ENCODE measurements around the gene FAM83G.

The FAM83G gene

DNA sequence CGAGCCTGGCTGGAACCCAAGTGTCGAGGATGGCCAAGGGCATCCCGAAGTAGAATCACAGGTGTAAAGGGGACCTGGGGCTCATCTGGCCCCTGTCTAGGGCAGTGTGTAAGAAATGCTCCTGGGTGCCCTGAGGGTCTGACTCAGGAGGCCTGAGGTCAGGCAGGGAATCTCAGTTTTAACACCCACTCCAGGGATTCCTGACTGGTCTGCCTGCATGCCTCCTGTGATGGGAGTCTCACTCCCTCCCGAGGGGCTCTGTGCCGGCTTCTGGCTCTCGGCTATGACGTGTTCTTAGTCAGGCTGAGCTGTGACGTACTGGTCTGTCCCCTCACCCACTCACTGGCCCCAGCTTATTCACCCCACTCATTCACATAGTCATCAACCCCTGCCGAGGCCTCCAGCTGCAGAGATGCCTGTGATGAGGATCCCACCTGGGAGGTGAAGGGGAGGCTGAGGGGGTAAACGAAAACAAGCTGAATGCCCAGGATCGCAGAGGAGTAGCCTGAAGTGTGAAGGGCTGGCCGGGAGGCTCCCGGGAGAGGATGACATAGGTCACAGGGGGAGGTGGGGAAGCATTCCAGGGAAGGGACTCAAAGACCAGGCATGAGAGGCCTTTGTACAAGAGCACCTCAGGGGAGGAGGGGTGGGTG, 23.8 kb downstream of the FAM83G start:
- H3K9me3 Mint-ChIP-seq, result no peaks in the 10 kb centered on the region
- H3K27me3 Mint-ChIP-seq, result no peaks in the 10 kb centered on the region
- H3K36me3 Mint-ChIP-seq (ENCODE audit: low read depth), result peaks cover 14% of the 10 kb centered on the region
- intact Hi-C loops (cut with micrococcal nuclease), result no loop called here
- no peak overlapping the region for H3K27ac Mint-ChIP-seq
- H3K4me1 Mint-ChIP-seq (ENCODE audit: low read depth), result peaks cover 7% of the 10 kb centered on the region
- H3K4me3 Mint-ChIP-seq, result no peak overlapping the region

GRCh38 chr17:18978655-18979054, 25.9 kb downstream of the FAM83G start:
- no peaks in the 10 kb centered on the region for H3K9me3 Mint-ChIP-seq
- no peaks in the 10 kb centered on the region for H3K27me3 Mint-ChIP-seq
- H3K36me3 Mint-ChIP-seq (ENCODE audit: low read depth), result peaks cover 14% of the 10 kb centered on the region
- intact Hi-C loops (cut with micrococcal nuclease), result no loop called here
- H3K4me3 Mint-ChIP-seq, result no peak overlapping the region
- H3K4me1 Mint-ChIP-seq (ENCODE audit: low read depth), result peaks cover 7% of the 10 kb centered on the region
- no peak overlapping the region for H3K27ac Mint-ChIP-seq

- H3K9me3 Mint-ChIP-seq, result no peaks in the 10 kb centered on the region
- H3K4me1 Mint-ChIP-seq (ENCODE audit: low read depth), result peaks cover 7% of the 10 kb centered on the region
- H3K36me3 Mint-ChIP-seq (ENCODE audit: low read depth), result peaks cover 14% of the 10 kb centered on the region
- H3K27ac Mint-ChIP-seq, result no peak overlapping the region
- H3K4me3 Mint-ChIP-seq, result no peak overlapping the region
- no peaks in the 10 kb centered on the region for H3K27me3 Mint-ChIP-seq
- intact Hi-C loops (cut with micrococcal nuclease), result no loop called here
Measured at GRCh38 chr17:18978050-18978449, 26.5 kb downstream of the FAM83G start.

DNA sequence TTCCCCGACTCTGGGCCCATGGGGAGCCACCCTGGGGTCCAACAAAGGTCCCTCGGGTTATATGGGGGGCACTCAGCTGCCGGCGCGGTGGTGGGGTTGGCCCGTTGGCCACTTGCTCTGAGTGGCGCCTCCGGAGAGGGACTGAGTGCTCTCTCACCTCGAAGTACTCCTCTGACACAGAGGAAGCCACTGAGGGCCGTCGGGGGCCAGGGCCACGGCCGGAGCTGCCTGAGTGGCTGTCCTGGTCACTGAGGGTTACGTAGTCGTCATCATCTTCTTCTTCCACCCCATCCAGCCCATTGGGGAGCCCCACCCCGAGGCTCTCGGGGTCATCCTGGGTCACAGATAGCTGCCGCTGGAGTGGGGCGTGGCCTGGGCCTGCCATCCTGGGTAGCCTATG, 26.9 kb downstream of the FAM83G start:
- H3K4me3 Mint-ChIP-seq, result no peak overlapping the region
- no peaks in the 10 kb centered on the region for H3K27me3 Mint-ChIP-seq
- no peak overlapping the region for H3K27ac Mint-ChIP-seq
- H3K9me3 Mint-ChIP-seq, result no peaks in the 10 kb centered on the region
- intact Hi-C loops (cut with micrococcal nuclease), result no loop called here
- H3K4me1 Mint-ChIP-seq (ENCODE audit: low read depth), result peaks cover 7% of the 10 kb centered on the region
- H3K36me3 Mint-ChIP-seq (ENCODE audit: low read depth), result peaks cover 14% of the 10 kb centered on the region

GRCh38 chr17:18977021-18977420, 27.5 kb downstream of the FAM83G start:
- peaks cover 14% of the 10 kb centered on the region for H3K36me3 Mint-ChIP-seq (ENCODE audit: low read depth)
- intact Hi-C loops (cut with micrococcal nuclease), result no loop called here
- no peak overlapping the region for H3K27ac Mint-ChIP-seq
- no peaks in the 10 kb centered on the region for H3K9me3 Mint-ChIP-seq
- H3K4me3 Mint-ChIP-seq, result no peak overlapping the region
- H3K27me3 Mint-ChIP-seq, result no peaks in the 10 kb centered on the region
- peaks cover 3% of the 10 kb centered on the region for H3K4me1 Mint-ChIP-seq (ENCODE audit: low read depth)

- Mint-ChIP-seq H3K4me1 (ENCODE audit: low read depth) (no peaks in the 10 kb centered on the region), H3K27me3 (no peaks in the 10 kb centered on the region), H3K4me3 (no peak overlapping the region), H3K27ac (no peak overlapping the region), H3K36me3 (ENCODE audit: low read depth) (peaks cover 14% of the 10 kb centered on the region), H3K9me3 (no peaks in the 10 kb centered on the region)
- intact Hi-C loops (cut with micrococcal nuclease), result no loop called here
Measured at GRCh38 chr17:18976201-18976600, 28.4 kb downstream of the FAM83G start.

GRCh38 chr17:18975597-18975996, 29.0 kb downstream of the FAM83G start:
- Mint-ChIP-seq H3K27ac (no peak overlapping the region), H3K4me3 (no peak overlapping the region), H3K9me3 (no peaks in the 10 kb centered on the region), H3K4me1 (ENCODE audit: low read depth) (no peaks in the 10 kb centered on the region), H3K27me3 (no peaks in the 10 kb centered on the region), H3K36me3 (ENCODE audit: low read depth) (peaks cover 14% of the 10 kb centered on the region)
- intact Hi-C loops (cut with micrococcal nuclease), result no loop called here

DNA sequence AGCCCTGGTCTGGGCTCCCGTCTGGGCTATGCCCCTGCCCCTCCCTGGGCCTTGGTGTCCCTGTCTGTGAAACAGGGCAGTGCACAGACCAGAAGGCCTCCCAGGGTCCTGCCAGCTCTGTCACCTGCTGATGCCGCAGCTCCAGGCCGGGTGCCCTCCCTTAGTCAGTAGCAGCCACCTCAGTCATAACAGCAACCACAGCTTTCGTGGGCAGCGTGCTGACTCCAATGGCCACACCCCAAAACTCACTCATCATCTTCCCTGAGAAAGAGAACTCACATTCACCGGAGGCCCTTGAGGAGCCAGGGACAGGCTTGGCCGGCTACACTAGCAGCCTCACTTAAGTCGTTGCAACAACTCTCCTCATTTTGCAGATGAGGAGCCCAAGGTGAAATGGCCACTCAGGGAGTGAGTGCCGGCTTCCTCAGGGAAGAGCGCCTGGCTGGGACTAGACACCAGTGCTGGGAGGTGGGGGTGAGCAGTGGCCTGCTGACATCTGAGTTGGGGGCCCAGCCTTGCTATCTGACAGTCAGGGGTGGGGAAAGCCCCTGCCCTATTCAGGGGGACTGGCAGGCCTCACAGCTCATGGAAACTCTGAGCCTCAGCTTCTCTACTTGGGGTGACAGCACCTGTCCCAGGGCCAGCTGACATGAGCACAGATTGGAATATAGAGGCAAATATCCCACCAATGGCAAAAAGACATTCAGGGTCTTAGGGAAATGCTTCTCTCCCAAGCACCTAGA, 30.0 kb downstream of the FAM83G start:
- H3K27ac Mint-ChIP-seq, result no peak overlapping the region
- no peaks in the 10 kb centered on the region for H3K9me3 Mint-ChIP-seq
- no peaks in the 10 kb centered on the region for H3K27me3 Mint-ChIP-seq
- intact Hi-C loops (cut with micrococcal nuclease), result no loop called here
- peaks cover 14% of the 10 kb centered on the region for H3K36me3 Mint-ChIP-seq (ENCODE audit: low read depth)
- no peak overlapping the region for H3K4me3 Mint-ChIP-seq
- H3K4me1 Mint-ChIP-seq (ENCODE audit: low read depth), result peaks cover 3% of the 10 kb centered on the region

- Mint-ChIP-seq H3K36me3 (ENCODE audit: low read depth) (no peaks in the 10 kb centered on the region), H3K27ac (no peak overlapping the region), H3K9me3 (no peaks in the 10 kb centered on the region), H3K4me1 (ENCODE audit: low read depth) (peaks cover 11% of the 10 kb centered on the region), H3K27me3 (peaks cover 7% of the 10 kb centered on the region), H3K4me3 (no peak overlapping the region)
- intact Hi-C loops (cut with micrococcal nuclease), result no loop called here
Measured at GRCh38 chr17:18971801-18972200, 32.8 kb downstream of the FAM83G start.

DNA sequence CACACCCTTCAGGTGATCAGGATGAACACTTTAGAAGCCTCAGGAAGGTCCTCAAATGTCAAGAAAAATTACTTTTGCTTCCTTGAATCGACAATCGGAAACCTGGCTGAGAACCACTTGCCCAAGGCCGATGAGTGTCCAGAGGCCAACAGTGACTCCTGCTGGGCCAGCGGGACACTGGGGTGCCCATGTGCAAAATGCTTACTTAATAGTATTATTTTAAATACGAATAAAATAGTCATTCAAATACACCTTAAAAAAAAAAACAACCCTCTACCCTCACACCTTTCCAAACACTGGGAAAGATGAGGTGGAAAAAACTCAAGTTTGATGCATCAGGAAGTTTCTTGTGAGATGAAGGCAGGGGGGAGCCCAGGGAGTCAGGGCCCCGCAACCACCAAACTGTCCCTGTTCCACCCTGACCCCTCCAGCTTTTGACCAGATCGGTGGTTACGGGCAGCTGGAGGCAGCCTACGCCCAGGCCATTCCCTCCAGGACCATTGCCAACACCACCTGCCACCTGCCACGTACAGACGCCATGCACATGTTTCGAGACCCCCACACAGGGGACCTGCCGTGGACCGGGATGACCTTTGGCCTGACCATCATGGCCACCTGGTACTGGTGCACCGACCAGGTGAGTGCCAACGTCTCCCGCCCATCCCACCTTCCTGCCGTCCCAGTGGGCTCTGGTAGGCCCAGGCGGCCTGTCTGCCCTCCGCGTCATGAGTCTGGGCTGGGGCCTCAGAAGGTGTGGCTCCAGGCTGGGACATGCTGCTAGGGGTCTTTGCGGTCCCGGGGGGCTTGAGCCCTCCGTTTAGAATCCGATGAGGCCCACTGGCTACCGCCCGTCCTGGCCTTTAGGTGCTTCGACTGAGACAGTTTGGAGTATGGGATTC, 33.7 kb downstream of the FAM83G start:
- intact Hi-C loops (cut with micrococcal nuclease), result no loop called here
- Mint-ChIP-seq H3K4me1 (ENCODE audit: low read depth) (peaks cover 11% of the 10 kb centered on the region), H3K27ac (no peak overlapping the region), H3K9me3 (no peaks in the 10 kb centered on the region), H3K4me3 (no peak overlapping the region), H3K36me3 (ENCODE audit: low read depth) (no peaks in the 10 kb centered on the region), H3K27me3 (peaks cover 7% of the 10 kb centered on the region)

GRCh38 chr17:18968945-18969887, 35.3 kb downstream of the FAM83G start:
- Mint-ChIP-seq H3K4me1 (ENCODE audit: low read depth) (peaks cover 16% of the 10 kb centered on the region), H3K36me3 (ENCODE audit: low read depth) (no peaks in the 10 kb centered on the region), H3K4me3 (no peak overlapping the region), H3K9me3 (no peaks in the 10 kb centered on the region), H3K27ac (peak overlapping the region; percentile 26), H3K27me3 (peaks cover 7% of the 10 kb centered on the region)
- intact Hi-C loops (cut with micrococcal nuclease), result no loop called here

GRCh38 chr17:18968345-18968744, 36.2 kb downstream of the FAM83G start:
- Mint-ChIP-seq H3K9me3 (no peaks in the 10 kb centered on the region), H3K4me1 (ENCODE audit: low read depth) (peaks cover 16% of the 10 kb centered on the region), H3K27ac (no peak overlapping the region), H3K27me3 (peaks cover 7% of the 10 kb centered on the region), H3K36me3 (ENCODE audit: low read depth) (no peaks in the 10 kb centered on the region), H3K4me3 (no peak overlapping the region)
- intact Hi-C loops (cut with micrococcal nuclease), result no loop called here

DNA sequence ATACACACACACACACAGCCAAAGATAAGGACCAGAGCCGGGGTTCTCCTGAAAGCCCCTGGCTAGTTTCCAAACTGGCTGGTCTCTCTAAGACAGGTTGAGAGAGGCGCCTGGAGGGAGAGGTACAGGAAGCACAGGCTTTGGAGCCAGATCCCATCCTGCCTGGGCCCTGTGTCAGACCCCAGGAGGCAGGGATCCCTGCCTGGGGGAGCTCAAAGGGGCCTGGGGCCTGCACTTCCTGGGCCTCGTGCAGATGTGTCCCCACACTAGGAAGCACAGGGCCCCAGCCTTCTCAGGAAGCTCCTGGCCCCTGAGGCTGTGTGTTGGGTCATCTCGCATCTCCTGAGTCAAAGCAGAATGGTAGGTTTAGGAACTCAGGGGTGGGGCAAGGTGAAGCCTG, 36.6 kb downstream of the FAM83G start:
- Mint-ChIP-seq H3K9me3 (no peaks in the 10 kb centered on the region), H3K27ac (no peak overlapping the region), H3K36me3 (ENCODE audit: low read depth) (no peaks in the 10 kb centered on the region), H3K27me3 (peaks cover 7% of the 10 kb centered on the region), H3K4me1 (ENCODE audit: low read depth) (peaks cover 16% of the 10 kb centered on the region), H3K4me3 (no peak overlapping the region)
- intact Hi-C loops (cut with micrococcal nuclease), result no loop called here
